IMR-90 (cell line): ENCODE results near the gene ANO1. TPM values are rescaled to one million over a fixed set of nuclear protein-coding genes. Genes with fewer than 3 reads are reported as not detected.
A peak's percentile ranks its signal among the peaks of the same experiment; 100 is the strongest.

ENCODE experiments used
- ATAC-seq: fragments of 200-7000 bp; cut with Tn5 transposase; 2 replicates; pipeline ENCODE4 v1.9.1; 2020; ENCODE audit warnings: low read depth, mild to moderate bottlenecking, moderate library complexity
- BruUV-seq: library from RNA; stranded (reverse); fragments of 400-500 nt; replicated peaks from 2 replicates; lab custom pipeline; 2021; lab: Mats Ljungman, UMichigan
- CTCF ChIA-PET: fragments of 300-600 bp; formaldehyde crosslinking; extraction: SDS; loops from one replicate; lab custom pipeline; 2021; ENCODE audit warnings: antibody characterized with exemption; lab: Yijun Ruan, JAX
- POLR2A ChIA-PET: fragments of 300-600 bp; sonication (Branson Sonifier 250); formaldehyde crosslinking; loops from one replicate; lab custom pipeline; 2022; ENCODE audit warnings: antibody characterized with exemption; ENCODE audit not compliant: unreplicated experiment; lab: Charles Lee
- DNase-seq: peaks from one replicate; pipeline ENCODE4 v3.0.0; 2013
- H2AFZ ChIP-seq: replicated peaks from 2 replicates; pipeline ENCODE3; 2013; ENCODE audit warnings: low read length, mild to moderate bottlenecking; ENCODE audit not compliant: poor library complexity
- H2AK5ac ChIP-seq: 2 replicates; pipeline ENCODE4 v1.6.1; 2013; ENCODE audit warnings: low read depth, low read length, inconsistent platforms
- H2AK9ac ChIP-seq: replicated peaks from 2 replicates; pipeline ENCODE3; 2013; ENCODE audit warnings: mild to moderate bottlenecking, low read depth, low read length, moderate library complexity; ENCODE audit not compliant: poor library complexity
- H2BK120ac ChIP-seq: 2 replicates; pipeline ENCODE4 v1.6.1; 2013; ENCODE audit warnings: low read depth, low read length, inconsistent platforms
- H2BK15ac ChIP-seq: 3 replicates; pipeline ENCODE4 v1.6.1; 2013; ENCODE audit warnings: low read depth, low read length, inconsistent platforms
- H2BK20ac ChIP-seq: 2 replicates; pipeline ENCODE4 v1.6.1; 2013; ENCODE audit warnings: low read depth, mild to moderate bottlenecking, inconsistent platforms, low read length, moderate library complexity
- H2BK5ac ChIP-seq: 2 replicates; pipeline ENCODE4 v1.6.1; 2013; ENCODE audit warnings: mild to moderate bottlenecking, low read depth, low read length, inconsistent platforms; ENCODE audit not compliant: poor library complexity, severe bottlenecking
- H3K14ac ChIP-seq: replicated peaks from 2 replicates; pipeline ENCODE4 v1.6.1; 2013; ENCODE audit warnings: low read depth, low read length, inconsistent platforms
- H3K18ac ChIP-seq: 2 replicates; pipeline ENCODE4 v1.6.1; 2013; ENCODE audit warnings: low read depth, low read length, control low read depth
- H3K23ac ChIP-seq: 2 replicates; pipeline ENCODE4 v1.6.1; 2013; ENCODE audit warnings: low read depth, low read length, inconsistent platforms
- H3K27ac ChIP-seq: 2 replicates; pipeline ENCODE4 v1.5.1; 2013; ENCODE audit warnings: mild to moderate bottlenecking, control low read depth, low read length; ENCODE audit not compliant: insufficient read depth
- H3K27me3 ChIP-seq: 2 replicates; pipeline ENCODE4 v1.6.1; 2013; ENCODE audit warnings: low read length; ENCODE audit not compliant: control insufficient read depth, insufficient read depth
- H3K36me3 ChIP-seq: 2 replicates; pipeline ENCODE4 v1.6.1; 2013; ENCODE audit warnings: low read length, mixed read lengths; ENCODE audit not compliant: control insufficient read depth, insufficient read depth
- H3K4ac ChIP-seq: 2 replicates; pipeline ENCODE4 v1.6.1; 2013; ENCODE audit warnings: low read depth, low read length, inconsistent platforms
- H3K4me1 ChIP-seq: 2 replicates; pipeline ENCODE4 v1.6.1; 2013; ENCODE audit warnings: low read length, mixed read lengths; ENCODE audit not compliant: control insufficient read depth, insufficient read depth
- H3K4me2 ChIP-seq: 2 replicates; pipeline ENCODE4 v1.6.1; 2013; ENCODE audit warnings: low read depth, mild to moderate bottlenecking, control low read depth, low read length, moderate library complexity
- H3K4me3 ChIP-seq: 2 replicates; pipeline ENCODE4 v1.5.1; 2013; ENCODE audit warnings: low read depth, mild to moderate bottlenecking, control low read depth, low read length, moderate library complexity; ENCODE audit not compliant: insufficient read depth
- H3K56ac ChIP-seq: 2 replicates; pipeline ENCODE4 v1.6.1; 2013; ENCODE audit warnings: low read length, inconsistent platforms; ENCODE audit not compliant: insufficient read depth; ENCODE audit errors: extremely low read depth
- H3K79me1 ChIP-seq, 2 experiments: 2 replicates each; pipeline ENCODE4 v1.6.1; 2013; ENCODE audit warnings: low read length in 2 of 2, inconsistent platforms in 1 of 2, low read depth in 1 of 2
- H3K9ac ChIP-seq: 2 replicates; pipeline ENCODE4 v1.6.1; 2013; ENCODE audit warnings: low read depth, low read length, control low read depth
- H3K9me1 ChIP-seq: 2 replicates; pipeline ENCODE4 v1.6.1; 2013; ENCODE audit warnings: low read length, inconsistent platforms; ENCODE audit not compliant: insufficient read depth
- H3K9me3 ChIP-seq: 2 replicates; pipeline ENCODE4 v1.6.1; 2013; ENCODE audit warnings: low read length; ENCODE audit not compliant: control insufficient read depth, insufficient read depth
- H4K20me1 ChIP-seq: 2 replicates; pipeline ENCODE4 v1.6.1; 2013; ENCODE audit warnings: low read length, inconsistent platforms; ENCODE audit not compliant: insufficient read depth
- H4K5ac ChIP-seq: 2 replicates; pipeline ENCODE4 v1.6.1; 2013; ENCODE audit warnings: mild to moderate bottlenecking, low read depth, low read length, control low read depth
- H4K8ac ChIP-seq, 2 experiments: 2 replicates each; pipeline ENCODE4 v1.6.1; 2013; ENCODE audit warnings: low read depth in 2 of 2, low read length in 2 of 2, control low read depth in 1 of 2, inconsistent platforms in 1 of 2
- H4K91ac ChIP-seq: 2 replicates; pipeline ENCODE4 v1.6.1; 2013; ENCODE audit warnings: low read depth, low read length, inconsistent platforms; ENCODE audit not compliant: insufficient read depth
- BHLHE40 ChIP-seq: fragments of 150-350 bp; IDR thresholded peaks from 2 replicates; pipeline ENCODE4 v1.6.1; 2016; ENCODE audit warnings: mild to moderate bottlenecking, low read depth, low read length
- CEBPB ChIP-seq: IDR thresholded peaks from 2 replicates; pipeline ENCODE4 v1.6.1; 2012; ENCODE audit warnings: low read depth, low read length, improper control_type of control experiment
- CHD1 ChIP-seq: IDR thresholded peaks from 2 replicates; pipeline ENCODE4 v1.6.1; 2012; ENCODE audit warnings: low read depth, low read length, improper control_type of control experiment
- CTCF ChIP-seq: conservative IDR thresholded peaks from 2 replicates; pipeline ENCODE4 v1.5.1; 2012; ENCODE audit warnings: mild to moderate bottlenecking, low read depth, low read length, improper control_type of control experiment
- FOS ChIP-seq: fragments of 150-350 bp; IDR thresholded peaks from 2 replicates; pipeline ENCODE4 v1.6.1; 2016; ENCODE audit warnings: low read depth, low read length
- MAFK ChIP-seq: IDR thresholded peaks from 2 replicates; pipeline ENCODE4 v1.6.1; 2012; ENCODE audit warnings: low read depth, low read length, improper control_type of control experiment
- MAZ ChIP-seq: IDR thresholded peaks from 2 replicates; pipeline ENCODE4 v1.6.1; 2012; ENCODE audit warnings: low read depth, mild to moderate bottlenecking, low read length, improper control_type of control experiment, moderate library complexity, borderline replicate concordance
- MXI1 ChIP-seq: IDR thresholded peaks from 2 replicates; pipeline ENCODE4 v1.6.1; 2012; ENCODE audit warnings: low read depth, mild to moderate bottlenecking, low read length, moderate library complexity, borderline replicate concordance
- NFE2L2 ChIP-seq: fragments of 150-350 bp; IDR thresholded peaks from 2 replicates; pipeline ENCODE4 v1.6.1; 2016; ENCODE audit warnings: low read depth, mild to moderate bottlenecking, low read length
- POLR2A ChIP-seq: IDR thresholded peaks from 2 replicates; pipeline ENCODE4 v1.6.1; 2012; ENCODE audit warnings: mild to moderate bottlenecking, low read depth, low read length
- RAD21 ChIP-seq: IDR thresholded peaks from 2 replicates; pipeline ENCODE4 v1.6.1; 2012; ENCODE audit warnings: low read length, improper control_type of control experiment
- RCOR1 ChIP-seq: IDR thresholded peaks from 2 replicates; pipeline ENCODE4 v1.6.1; 2012; ENCODE audit warnings: mild to moderate bottlenecking, low read length, improper control_type of control experiment; ENCODE audit not compliant: insufficient replicate concordance
- RFX5 ChIP-seq: IDR thresholded peaks from 2 replicates; pipeline ENCODE4 v1.8.0; 2012; ENCODE audit warnings: low read depth, mild to moderate bottlenecking, low read length, moderate library complexity
- SMC3 ChIP-seq: fragments of 150-350 bp; IDR thresholded peaks from 2 replicates; pipeline ENCODE4 v1.6.1; 2016; ENCODE audit warnings: low read depth, mild to moderate bottlenecking, antibody characterized with exemption, low read length, moderate library complexity
- USF2 ChIP-seq: fragments of 150-350 bp; IDR thresholded peaks from 2 replicates; pipeline ENCODE4 v1.6.1; 2017; ENCODE audit warnings: mild to moderate bottlenecking, antibody characterized with exemption, low read length, low read depth
- WGBS, 2 experiments: methylation state at CpG; one replicate each; pipeline versions ENCODE4 v1.1.5 to v1.1.7; 2013; ENCODE audit warnings: missing lambda C conversion rate in 2 of 2; ENCODE audit not compliant: insufficient read length in 1 of 2; ENCODE audit errors: extremely low coverage in 2 of 2; 5-methylcytosine and 5-hydroxymethylcytosine counted together
- dilution Hi-C: fragments of 300-500 bp; cut with HindIII; formaldehyde crosslinking; loops from one replicate; pipeline ENCODE4 v1.14.3; 2018; ENCODE audit warnings: low sequenced_read_pairs; ENCODE audit not compliant: unreplicated experiment
- in situ Hi-C: fragments of 300-500 bp; cut with MboI; formaldehyde crosslinking; loops from 3 replicates; pipeline ENCODE4 v1.14.3; 2019; ENCODE audit warnings: low sequenced_read_pairs, inconsistent platforms, mixed read lengths
- intact Hi-C: fragments of 100-400 bp; cut with micrococcal nuclease; formaldehyde crosslinking; loops from 2 replicates; pipeline ENCODE4 v1.10.0; 2022
- polyA plus RNA-seq, 3 experiments: library from polyadenylated mRNA; depleted of rRNA; stranded (reverse); fragments of >200 nt; gene quantifications; 2 replicates each; pipeline ENCODE4 v1.2.3, GENCODE V29; 2012; ENCODE audit warnings: low replicate concordance in 1 of 3
- total RNA-seq: library from RNA; depleted of rRNA; stranded (reverse); fragments of >200 nt; gene quantifications from 2 replicates; pipeline ENCODE4 v1.2.3, GENCODE V29; 2012
- TF ChIP-seq, protein P1 (sequence below): fragments of 150-350 bp; IDR thresholded peaks from 2 replicates; pipeline ENCODE4 v1.6.1; 2016; ENCODE audit warnings: low read depth, mild to moderate bottlenecking, low read length, moderate library complexity, borderline replicate concordance

Gene ANO1
- total and polyA plus RNA-seq, 2 of the 4 experiments (the other 2 are of a cell fraction), result 4.1 to 10.7 TPM

DNA sequence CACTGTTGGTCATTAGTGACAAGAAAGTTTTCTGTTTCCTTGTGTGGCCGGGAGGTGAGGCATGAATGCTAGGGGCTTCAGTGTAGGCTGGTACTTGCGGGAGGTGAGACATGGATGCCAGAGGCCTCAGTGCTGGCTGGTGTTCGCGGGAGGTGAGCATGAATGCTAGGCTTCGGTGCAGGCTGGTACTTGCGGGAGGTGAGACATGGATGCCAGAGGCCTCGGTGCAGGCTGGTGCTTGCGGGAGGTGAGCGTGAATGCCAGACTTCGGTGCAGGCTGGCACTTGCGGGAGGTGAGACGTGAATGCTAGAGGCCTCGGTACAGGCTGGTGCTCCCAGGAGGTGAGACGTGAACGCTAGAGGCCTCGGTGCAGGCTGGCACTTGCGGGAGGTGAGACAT, 48.4 kb downstream of the ANO1 start:
- no peak for ATAC-seq

More for the DNA sequence above, 48.4 kb downstream of the ANO1 start:
- Histone ChIP-seq H3K4me3 (no peak overlapping the region), H3K4me2 (no peak overlapping the region), H3K9me1 (peaks cover 22% of the 10 kb centered on the region; the same call in 1 of the 2 replicates), H3K36me3 (peaks cover 1% of the 10 kb centered on the region; the same call in 1 of the 2 replicates), H3K23ac (no peak overlapping the region), H3K4me1 (peaks cover 17% of the 10 kb centered on the region), H2AFZ (no peak overlapping the region), H2BK20ac (no peak overlapping the region), H2AK5ac (no peak overlapping the region), H2BK5ac (no peak overlapping the region), H3K56ac (no peak overlapping the region), H3K14ac (no peak overlapping the region), H4K91ac (no peak overlapping the region), H3K27me3 (no peaks in the 10 kb centered on the region), H4K8ac (no peak overlapping the region), H4K5ac (no peak overlapping the region), H2AK9ac (no peak overlapping the region), H3K4ac (no peak overlapping the region), H3K79me1 (peaks cover 0 to 15% of the 10 kb centered on the region in 2 experiments; a peak in 1 of 4 replicates), H2BK120ac (0 out of 2 replicates have a peak overlapping the region, but pooled peaks have one; percentile 23), H3K9ac (no peak overlapping the region), H3K27ac (no peak overlapping the region), H3K18ac (no peak overlapping the region), H3K9me3 (no peaks in the 10 kb centered on the region), H2BK15ac (no peak overlapping the region), H4K20me1 (no peaks in the 10 kb centered on the region)
- no TSS peak for BruUV-seq
- TF ChIP-seq NFE2L2, result no peak
- no peak for TF ChIP-seq BHLHE40
- no peak for TF ChIP-seq CHD1
- no peak for TF ChIP-seq SMC3
- TF ChIP-seq USF2, result no peak
- no peak for TF ChIP-seq MAZ
- no peak for TF ChIP-seq RFX5
- no peak for TF ChIP-seq RAD21
- TF ChIP-seq, protein P1, sequence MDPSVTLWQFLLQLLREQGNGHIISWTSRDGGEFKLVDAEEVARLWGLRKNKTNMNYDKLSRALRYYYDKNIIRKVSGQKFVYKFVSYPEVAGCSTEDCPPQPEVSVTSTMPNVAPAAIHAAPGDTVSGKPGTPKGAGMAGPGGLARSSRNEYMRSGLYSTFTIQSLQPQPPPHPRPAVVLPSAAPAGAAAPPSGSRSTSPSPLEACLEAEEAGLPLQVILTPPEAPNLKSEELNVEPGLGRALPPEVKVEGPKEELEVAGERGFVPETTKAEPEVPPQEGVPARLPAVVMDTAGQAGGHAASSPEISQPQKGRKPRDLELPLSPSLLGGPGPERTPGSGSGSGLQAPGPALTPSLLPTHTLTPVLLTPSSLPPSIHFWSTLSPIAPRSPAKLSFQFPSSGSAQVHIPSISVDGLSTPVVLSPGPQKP, result no peak
- no peak for TF ChIP-seq POLR2A
- no peak for TF ChIP-seq MXI1
- no peak for TF ChIP-seq CEBPB
- TF ChIP-seq MAFK, result no peak
- no peak for TF ChIP-seq CTCF
- no peak for TF ChIP-seq RCOR1
- TF ChIP-seq FOS, result no peak
- ChIA-PET POLR2A (no interaction called here), CTCF (no interaction called here)
- in situ Hi-C loops (no loop called here), dilution Hi-C loops (no loop called here), intact Hi-C loops (no loop called here)
- DNase-seq, result no peak
- WGBS, 2 experiments, result 95% methylated on average over 10 of the region's 17 CpGs; no CpG with 5 or more reads in 1 of the 2 experiments
